ENCODE measurements around the gene YRDC.
"Not testable (repeated sequence)": the region's sequence is repeated elsewhere in the genome, so short reads cannot be mapped to it uniquely, and the experiment has no call there.

Gene YRDC

DNA sequence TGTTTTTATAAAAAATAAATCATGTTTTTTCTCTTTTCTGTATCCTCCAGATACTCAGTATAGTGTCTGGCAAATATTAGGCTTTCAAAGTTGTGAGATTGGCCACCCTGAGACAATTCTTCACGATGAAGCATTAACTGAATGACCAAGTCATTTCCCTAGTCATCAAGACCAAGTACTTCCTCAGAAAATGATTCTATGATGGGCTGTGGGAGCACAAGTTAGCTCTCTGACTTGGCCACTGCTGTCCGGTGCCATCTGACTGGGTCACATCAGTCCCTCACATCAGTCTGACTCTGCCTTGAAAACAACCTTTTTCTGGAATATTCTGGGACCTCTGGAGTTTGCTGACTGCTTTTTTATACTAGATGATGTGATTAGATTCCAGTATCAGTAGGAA, 13.5 kb upstream of the YRDC start:
- no peak for DNase-seq

DNA sequence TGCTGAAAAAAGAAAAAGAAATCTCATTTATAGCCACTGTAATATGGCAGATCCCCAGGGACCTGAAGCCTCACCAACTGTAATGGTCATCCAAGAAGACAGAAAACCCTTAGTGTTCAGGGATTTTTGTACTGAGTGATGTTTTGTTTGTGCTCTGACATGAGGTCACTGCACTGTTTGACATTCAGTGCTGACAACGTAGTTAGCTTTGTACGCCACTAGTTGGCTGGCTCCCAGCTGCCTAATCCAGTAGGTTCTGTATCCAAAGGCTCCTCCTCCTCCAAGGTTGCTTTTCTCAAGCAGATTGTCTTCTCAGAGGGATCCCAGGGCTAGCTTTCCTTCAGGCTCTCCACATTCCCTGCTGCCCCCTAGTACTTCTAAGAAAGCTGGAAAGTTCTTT, 9.5 kb upstream of the YRDC start:
- no peak for DNase-seq

DNA sequence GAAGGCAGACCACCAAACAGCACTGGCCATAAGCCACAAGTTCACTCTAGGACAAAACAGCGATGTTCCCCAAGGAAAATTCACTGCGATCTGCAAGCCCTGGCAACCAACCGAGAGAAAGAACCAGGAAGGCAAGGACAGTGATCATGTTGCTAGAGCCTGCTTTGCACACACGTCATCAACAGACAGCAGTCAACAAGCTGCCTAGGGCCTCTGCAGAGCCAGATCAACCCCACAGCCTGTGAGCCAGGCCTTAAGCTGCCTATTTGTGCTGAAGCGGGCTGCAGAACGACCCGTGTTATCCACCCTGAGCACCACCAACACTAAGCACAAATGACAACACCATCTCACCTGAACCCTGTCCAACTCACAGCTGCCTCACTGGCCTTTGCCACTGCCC, 6.2 kb upstream of the YRDC start:
- DNase-seq = no peak

DNA sequence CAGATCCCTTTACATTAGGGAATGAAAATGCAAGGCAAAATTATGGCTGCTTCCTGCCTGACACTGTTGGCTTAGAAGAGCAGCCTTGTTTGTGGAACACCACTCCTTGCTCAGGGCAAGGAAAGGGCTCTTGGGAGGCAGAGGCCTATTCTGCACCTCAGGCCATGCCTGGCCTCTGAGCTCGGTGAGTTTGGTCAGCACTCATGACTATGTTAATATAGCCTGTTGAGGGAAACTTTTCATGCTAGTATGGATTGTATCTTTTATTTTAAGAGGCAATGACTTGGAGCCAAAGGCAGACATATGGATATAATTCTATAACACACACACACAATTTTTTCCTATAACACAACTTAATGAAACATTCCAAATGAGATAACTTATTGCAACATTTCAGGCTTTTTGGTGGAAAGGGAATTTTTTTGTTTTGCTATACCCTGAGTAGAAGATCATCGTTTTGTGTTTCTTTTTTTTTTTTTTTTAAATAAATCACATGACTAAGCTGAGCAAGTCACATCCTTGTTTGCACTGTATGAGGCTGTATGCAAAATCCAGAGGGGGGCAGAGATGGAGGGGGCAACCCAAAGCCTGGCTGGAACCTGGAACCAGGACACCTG, 5.6 kb upstream of the YRDC start:
- no peak for DNase-seq

DNA sequence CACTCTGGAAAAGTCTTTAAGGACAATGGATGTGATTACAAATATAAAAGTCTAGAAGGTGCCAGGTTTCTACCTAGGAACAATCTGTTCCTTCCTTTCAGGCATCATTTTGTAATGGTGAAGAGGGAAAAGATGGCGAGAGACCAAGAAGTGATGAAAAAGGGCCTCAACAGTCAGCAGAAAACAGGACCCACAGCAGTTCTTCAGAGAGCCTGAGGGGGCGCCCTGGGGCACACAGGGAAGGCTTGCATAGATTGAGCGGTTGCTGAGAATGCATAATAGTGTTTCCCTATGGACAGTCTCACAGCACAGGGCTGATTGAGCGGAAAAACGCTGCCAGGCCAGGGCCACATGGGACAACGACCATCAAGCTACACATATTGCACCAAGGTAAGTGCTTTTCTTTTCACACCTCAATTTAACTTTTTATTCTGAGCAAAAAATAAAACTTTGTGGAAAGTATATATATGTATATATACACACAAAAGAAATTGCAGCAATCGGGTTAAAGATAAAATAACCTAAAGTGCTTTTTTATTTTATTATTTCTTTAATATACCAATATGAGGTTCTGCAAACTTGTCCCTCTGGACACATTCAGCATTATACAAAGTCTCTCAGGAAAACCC, 3.1 kb upstream of the YRDC start:
- peak; percentile 61 for DNase-seq

DNA sequence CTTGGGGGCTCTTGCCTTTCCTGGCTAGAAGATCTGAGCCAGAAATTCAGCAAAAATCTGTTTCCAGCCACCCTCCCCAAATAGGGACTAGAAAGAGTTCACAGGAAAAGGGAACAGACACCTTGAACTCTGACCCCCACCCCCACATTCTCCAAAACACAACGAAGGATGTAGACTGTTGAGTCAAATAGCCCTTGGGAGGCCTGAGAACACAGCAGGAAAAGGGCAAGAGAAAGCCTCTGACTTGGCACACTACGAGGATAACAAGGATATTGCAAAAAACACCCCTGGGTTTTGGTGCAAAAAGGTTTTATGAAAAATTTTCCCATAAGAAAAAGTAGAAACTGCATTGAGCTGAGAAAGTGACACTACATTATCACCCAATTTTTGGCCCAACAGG, 1.9 kb upstream of the YRDC start:
- no peak for DNase-seq

DNA sequence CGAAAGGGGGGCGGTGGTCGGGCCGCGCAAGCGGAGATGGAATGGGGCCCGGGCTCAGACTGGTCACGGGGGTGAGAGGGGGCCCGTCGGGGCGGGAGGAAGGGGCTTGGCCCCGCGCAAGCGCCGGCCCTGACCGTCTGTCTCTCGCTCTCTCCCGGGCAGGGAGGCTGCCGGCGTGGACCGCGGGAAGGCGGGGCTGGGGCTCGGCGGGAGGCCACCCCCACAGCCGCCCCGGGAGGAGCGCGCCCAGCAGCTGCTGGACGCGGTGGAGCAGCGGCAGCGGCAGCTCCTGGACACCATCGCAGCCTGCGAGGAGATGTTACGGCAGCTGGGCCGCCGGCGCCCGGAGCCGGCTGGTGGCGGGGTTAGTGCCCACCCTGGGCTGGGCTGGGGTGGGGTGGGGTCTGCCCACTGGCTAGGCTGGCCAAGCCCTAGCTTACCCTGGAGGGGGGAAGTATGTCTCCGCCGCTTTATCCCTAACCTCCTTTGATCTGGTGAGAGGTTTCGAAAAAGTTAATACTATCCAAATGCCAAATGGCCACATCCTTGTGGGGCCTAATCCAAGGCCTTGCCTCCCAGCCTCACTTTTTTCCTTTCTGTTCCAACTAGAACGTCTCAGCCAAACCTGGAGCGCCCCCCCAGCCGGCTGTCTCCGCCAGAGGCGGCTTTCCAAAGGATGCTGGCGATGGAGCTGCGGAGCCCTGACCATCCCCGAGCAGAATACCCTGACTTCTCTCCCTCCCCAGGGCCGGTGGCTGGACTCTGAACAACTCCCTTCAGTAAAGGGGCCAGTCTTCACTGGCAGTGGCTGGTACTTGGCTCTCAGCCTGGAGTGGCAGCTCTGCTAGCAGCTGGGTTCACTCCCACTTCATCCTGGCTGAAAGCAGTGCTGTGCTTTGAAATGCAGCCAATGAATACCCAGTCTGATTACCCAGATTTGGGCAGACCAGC, 636 bp upstream of the YRDC start:
- peak; percentile 25 for DNase-seq

DNA sequence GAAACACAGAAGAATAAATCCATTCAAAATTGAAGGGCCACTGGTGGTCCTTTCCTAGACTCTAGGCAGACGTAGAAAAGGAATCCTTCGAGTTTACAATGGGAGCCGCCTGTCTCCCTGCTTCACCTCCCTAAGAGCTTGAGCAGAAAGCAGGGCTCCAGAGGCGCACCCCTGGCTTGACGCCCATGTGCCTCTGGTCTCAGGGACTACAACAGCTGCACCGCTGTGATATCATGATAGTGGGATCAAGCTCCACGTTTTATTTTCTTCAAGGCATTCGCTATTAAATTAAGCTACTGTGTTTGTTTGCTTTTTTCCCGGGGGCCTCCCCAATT, 821 bp downstream of the YRDC start:
- DNase-seq = no peak

DNA sequence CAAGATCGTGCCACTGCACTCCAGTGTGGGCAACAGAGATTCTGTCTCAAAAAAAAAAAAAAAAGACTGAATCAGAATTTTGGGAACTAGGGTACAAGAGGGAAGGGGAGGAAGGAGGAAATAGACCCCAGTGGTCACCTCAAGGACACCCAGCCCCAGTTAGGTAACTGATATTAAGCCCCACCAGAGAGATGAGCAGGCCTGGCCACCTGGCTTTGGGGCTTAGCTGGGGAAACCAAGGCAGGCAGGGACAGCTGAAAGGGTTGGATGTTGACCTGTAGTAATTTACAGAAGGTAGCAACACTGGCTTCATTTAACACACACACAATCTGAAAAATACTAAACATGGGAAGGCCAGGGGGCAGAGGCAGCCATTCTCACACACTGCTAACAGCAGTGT, 5.6 kb downstream of the YRDC start:
- DNase-seq = no peak

DNA sequence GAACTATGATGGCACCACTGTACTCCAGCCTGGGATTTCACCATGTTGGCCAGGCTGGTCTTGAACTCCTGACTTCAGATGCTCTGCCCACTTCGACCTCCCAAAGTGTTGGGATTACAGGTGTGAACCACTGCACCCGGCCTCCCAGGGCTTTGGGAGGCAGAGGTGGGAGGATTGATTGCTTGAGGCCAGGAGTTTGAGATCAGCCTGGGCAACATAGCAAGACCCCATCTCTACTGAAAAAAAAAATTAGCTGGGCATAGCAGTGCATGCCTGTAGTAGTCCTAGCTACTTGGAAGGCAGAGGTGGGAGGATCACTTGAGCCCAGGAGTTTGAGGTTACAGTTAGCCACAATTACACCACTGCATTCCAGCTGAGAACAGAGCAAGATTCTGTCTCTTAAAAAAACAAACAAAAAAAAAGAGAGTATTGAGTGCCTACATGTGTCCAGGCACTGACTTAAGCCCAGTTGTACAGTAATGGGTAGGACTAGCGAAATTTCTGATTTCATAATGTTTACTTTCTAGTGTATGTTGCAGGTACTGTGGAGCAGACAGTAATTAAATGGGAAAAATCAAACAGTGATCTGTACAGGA, 10.2 kb downstream of the YRDC start:
- no peak for DNase-seq

DNA sequence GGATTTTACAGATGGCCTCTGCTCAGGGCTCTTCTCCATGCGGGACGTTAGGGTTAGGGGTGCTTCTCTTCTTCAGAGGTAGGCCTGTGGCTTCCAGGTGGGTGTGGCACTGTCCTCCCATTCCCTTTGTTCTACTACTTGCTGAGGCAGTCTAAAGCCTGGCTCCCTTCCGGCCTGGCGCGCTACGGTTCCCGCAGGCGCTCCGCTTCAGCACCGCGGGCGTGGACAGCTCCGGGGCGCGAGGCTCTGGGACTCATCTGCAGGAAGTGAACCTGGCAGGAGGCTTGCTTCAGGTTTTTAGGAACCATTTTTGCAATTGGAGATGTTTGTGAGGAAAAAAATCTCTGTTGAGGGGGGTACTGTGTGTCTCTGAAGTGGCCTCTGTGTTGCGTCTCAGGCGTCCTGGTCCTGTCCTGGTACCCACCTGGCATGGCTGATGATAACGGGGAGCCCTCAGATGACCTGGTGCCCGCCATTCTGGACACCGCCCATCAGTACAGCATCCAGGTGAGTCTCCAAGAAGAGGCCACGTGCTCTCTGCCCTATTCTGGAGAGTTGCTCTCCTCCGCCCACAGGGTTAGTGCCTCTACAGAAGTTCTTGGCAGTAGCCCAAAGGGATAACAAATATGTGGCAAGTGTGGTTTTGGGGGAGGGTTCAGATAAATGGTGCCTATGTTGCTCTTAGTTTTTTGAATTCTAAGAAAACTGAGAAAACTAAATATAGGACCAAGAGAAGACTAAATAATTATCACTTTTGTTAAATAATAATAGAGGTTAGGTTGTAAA, 12.5 kb downstream of the YRDC start:
- DNase-seq = peak; percentile 28

DNA sequence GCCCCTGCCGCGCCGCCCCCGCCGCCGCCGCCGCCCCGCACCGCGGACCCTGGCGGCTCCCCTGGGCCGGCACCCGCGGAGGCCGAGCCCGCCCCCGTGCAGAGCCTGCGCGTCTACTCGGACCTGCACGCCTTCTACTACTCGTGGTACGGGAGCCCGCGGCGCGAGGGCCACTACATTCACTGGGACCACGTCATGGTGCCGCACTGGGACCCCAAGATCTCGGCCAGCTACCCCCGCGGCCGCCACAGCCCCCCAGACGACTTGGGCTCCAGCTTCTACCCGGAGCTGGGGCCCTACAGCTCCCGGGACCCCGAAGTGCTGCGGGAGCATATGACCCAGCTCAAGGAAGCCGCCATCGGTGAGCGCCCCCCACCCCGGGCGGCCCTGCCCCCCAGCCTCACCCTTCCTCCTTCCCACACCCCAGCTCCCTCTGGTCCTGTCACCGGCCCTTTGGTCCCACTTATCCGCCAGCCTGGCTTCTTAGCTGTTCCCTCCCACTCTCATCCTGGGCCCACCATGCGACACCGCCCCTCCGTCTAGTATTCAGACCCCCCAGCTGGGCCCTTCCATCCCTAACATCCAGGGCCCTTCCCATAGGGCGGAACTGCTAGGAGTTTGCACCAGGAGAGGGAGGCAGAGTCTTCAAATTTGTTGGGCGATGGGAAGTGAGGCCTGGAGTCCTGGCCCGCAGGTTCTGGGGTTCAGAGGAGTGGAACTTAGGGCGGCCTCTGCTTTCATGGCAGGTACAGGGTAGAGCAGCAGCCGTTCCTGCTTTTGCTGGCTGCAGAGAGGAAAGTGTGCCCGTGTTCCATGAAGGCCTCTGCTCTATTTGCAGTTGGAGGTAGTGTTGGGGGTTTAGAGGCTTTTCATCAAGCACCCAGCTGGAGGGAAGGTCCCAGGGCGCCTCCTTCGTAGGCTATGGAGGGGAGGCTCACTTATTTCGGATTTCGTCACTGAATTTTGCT, 13.4 kb downstream of the YRDC start:
- no peak for DNase-seq

DNA sequence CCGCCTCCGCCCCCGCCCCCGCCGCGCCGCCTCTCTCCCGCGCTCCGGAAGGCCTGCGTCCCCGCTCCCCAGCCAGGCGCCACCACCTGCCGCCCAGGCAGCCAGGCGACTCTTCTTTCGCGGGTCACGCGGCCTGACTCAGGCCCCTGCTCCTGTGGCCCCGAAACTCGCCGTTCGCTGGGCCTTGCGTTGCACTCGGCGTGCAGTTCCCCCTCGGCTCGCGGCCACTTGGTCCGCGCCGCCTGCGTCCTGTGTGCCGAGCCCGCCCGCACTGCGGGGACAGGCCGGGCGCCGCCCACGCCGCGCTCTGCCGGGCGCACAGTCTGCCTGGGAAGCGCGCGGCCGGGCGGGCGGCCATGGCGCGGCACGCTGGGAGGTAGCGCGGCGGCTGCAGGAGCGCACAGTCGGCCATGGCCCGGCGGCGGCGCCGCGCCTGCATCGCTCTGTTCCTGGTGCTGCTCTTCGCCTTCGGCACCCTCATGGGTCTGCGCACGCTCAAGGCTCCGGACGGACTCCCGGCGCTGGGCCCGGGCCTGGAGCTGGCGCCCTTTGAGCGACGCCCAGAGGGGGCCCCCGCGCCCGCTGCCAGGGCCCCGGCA, 14.1 kb downstream of the YRDC start, which contains the start of gene MANEAL:
TSS of gene MANEAL (plus strand) at position 75 of the 599 bp plus-strand sequence. CDS start at position 411, 336 bp downstream.
- DNase-seq = peak; percentile 19

DNA sequence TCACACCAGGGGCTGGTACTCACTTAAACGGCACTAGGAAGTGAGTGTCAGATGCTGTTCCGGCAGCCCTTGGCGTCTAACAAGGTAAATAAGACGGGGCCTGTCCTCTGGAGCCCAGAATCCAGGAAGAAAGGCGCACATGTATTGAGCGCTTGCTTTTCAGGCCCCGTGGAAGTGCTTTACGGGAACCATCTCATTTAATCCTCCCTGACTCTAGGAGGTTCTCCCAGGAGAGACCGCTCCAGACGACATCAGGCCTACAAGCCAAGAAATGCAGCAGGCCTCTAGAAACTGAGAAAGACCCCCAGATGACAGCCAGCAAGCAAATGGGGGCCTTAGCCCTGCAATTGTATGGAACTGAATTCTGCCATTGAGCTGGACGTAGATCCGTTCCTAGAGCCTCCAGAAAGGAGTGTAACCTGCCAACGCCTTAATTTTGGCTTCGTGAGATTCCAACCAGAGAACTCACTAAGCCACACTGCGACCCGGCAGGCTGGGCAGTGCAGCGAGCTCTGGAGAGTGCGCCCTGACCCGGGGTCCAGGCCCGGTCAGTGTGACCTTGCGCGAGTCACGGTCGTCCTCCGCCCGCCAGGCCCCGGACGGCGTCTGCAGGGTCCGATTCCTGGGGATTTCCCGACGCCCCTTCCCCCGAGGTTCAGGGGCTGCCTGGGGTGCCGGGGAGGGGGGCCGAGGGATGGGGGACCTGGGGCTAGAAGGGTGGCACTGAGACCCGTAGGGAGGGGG, 14.9 kb downstream of the YRDC start:
- DNase-seq = no peak

DNA sequence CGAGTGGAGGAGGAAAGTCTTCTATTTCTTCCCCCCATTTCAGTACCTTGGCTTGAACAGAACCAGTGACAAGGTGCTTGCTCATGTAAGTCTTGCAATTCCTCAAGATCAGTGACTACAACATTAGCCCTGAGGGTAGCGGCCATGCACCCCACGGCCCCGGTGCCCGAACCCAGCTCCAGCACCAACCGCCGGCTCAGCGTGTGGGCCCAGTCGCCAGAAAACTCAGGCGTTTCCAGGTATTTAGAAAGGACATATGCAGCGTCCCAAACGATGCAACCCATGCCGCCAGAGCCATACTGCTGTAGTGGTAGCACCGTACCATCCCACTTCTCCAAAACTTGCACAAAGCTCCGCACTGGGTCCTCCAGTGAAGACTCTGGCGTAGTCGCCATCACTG, 25.5 kb downstream of the YRDC start:
- no peak for DNase-seq

DNA sequence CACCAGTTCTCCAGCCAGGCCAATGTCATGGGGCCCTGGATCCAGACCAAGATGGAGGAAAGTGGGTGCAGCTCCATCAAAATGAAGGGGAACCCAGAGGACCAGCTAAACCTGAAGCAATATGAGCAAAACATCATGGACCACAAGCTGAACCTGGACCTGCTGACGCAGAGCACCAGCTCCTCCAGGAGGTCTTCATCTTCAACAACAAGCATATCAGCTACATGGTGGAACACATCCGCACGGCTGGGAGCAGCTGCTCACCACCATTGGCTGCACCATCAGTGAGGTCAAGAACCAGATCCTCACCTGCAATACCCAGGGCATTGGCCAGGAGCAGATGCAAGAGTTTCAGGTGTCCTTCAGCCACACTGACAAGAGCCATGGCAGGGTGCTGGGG, 29.4 kb downstream of the YRDC start:
- DNase-seq = no peak

DNA sequence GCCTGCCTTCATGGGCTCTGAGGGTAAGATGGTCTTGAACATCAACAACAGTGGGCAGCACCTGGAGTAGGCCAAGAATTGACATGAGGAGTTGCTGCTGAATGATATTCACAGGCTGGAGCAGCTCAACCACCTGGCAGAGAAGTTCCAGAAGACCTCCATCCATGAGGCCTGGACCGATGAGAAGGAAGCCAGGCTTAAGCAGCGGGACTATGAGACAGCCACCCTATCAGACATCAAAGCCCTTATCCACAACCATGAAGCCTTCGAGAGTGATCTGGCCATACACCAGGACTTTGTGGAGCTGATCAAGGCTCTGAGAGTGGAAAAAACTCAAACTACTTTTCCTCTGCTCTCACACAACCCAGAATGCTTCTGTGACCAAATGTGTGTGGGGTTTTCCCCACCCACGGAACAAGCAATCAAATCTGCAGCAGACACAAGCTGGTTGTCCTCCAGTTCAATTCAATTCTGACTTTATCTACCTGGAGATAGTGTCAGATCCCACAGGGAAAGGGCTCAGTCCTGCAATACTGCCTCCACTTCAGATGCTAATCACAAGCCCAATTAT, 31.0 kb downstream of the YRDC start:
- no peak for DNase-seq

DNA sequence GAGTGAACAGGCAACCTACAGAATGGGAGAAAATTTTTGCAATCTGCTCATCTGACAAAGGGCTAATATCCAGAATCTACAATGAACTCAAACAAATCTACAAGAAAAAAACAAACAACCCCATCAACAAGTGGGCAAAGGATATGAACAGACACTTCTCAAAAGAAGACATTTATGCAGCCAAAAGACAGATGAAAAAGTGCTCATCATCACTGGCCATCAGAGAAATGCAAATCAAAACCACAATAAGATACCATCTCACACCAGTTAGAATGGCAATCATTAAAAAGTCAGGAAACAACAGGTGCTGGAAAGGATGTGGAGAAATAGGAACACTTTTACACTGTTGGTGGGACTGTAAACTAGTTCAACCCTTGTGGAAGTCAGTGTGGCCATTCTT, 36.6 kb downstream of the YRDC start:
- not testable (repeated sequence) for DNase-seq

DNA sequence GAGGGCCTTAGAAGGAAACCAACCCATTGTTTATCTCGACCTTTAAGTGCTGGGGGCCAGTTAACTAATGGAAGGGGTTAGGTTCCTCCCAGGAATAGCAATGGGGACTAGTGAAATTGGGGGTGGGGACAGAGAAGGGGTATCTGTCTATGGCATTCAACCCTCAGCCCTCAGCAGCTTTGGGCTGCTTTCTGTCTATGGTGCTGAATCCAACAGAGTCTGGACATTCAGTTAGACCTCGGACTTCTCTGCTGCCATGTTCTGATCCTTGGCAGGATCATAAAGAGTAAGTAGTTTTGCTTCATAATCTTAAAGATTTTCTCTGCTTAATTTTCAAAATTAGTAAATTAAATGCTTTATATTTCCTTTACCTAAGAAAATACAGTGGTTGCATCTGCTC, 40.5 kb downstream of the YRDC start:
- DNase-seq = no peak

All from activated CD4-positive, alpha-beta T cell treated with anti-CD3 and anti-CD28 coated beads, Interleukin-2, amount 50 U/mL, for 1 hour (primary cell).